Measurements from ENCODE around the gene KIF18B.

DNA sequence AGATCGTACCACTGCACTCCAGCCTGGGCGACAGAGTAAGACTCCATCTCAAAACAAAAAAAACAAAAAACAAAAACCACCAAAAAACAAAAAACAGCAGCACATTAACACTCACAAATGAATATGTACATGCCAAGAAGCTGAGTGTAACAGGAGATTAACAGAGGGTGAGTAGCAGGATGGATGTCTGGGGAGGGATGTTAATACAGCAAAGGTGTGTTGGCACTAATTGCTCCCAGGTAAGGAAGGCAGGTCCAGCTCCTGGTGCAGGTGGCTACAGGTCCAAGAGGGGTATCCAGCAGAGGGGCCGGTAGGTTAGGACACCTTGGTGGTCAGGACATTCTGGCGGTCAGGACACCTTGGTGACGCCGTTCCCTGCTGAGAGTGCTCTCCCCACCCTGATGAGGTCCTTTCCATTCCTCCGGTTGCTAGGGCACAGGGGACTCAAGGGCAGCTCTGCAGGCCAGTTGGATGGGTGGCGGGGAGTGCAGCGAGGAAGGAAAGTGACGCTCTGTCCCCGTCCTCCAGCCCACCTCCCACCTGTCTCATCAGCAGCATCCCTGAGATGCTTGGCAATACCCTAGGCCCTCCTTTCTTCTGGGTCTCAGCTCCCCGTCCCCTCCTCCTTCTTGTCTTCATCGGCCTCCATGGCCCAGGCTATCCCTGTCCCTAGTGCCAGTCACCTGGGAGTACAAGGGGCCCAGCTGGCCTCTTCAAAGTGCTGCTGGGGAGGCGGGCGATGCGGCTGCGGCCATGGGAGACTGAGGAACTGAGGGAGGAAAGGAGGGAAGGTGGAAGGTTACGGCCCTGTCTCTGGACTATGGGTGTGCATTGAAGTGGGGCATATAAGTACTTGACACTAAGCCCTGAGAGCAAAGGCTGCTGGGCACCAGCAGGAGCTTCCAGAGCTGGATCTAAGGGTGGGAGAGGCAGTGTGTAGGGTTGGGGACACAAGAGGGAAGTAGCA, 21.6 kb downstream of the KIF18B start:
- TF ChIP-seq CTCF (IDR thresholded peaks at IDR 0.05; ENCODE audit: extremely low read depth in 1 of 2, insufficient read depth in 1 of 2, low read depth in 1 of 2, low read length in 2 of 2) (no peak), POLR2AphosphoS5 (IDR thresholded peaks at IDR 0.05; ENCODE audit: insufficient read depth, low read depth, low read length) (no peak)

All from endothelial cell of umbilical vein (primary cell).